ENCODE data around the gene MSI1.

MSI1 gene

DNA sequence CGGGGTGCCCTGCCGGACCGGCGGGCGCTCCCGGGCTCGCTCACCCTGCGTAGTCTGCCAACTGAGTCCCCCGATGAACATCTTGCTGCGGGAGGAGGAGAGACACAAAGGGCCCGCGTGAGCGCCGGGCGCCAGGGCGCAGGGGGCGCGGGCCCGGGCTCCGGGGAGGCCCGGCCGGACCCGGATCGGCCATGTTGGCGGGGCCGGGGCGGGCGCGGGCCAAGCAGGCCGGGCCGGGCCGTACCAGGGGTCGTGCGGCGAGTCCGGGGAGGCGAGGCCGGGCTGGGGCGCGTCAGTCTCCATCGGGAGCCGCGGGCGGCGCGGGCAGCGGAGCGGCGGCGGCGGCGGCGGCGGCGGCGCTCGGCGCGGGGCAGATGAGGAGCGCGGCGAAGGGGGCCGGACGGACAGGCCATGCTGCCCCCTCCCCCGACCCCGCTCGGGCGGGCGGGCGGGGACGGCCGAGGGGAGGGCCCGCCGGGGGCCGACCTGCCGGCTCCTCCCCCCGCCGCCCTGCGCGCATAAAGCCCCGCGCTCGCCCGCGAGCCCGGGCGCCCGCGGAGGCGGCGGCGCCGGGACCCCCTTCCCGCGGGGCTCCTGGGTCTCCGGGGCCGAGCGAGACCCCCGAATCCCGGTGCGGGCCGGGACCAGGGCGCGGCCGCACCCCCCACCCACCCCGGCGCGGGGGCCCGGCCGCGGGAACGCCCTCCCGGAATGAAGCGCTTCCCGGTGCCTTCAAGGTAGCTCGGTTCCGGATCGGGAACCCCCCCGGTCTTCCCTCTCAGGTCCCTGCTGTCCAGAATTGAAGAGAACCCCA, at the start of gene MSI1:
Gene MSI1 (minus strand): TSS at position 376 of the 814 bp plus-strand sequence. CDS start 73 bp downstream, at position 303.
- no peak for DNase-seq

DNA sequence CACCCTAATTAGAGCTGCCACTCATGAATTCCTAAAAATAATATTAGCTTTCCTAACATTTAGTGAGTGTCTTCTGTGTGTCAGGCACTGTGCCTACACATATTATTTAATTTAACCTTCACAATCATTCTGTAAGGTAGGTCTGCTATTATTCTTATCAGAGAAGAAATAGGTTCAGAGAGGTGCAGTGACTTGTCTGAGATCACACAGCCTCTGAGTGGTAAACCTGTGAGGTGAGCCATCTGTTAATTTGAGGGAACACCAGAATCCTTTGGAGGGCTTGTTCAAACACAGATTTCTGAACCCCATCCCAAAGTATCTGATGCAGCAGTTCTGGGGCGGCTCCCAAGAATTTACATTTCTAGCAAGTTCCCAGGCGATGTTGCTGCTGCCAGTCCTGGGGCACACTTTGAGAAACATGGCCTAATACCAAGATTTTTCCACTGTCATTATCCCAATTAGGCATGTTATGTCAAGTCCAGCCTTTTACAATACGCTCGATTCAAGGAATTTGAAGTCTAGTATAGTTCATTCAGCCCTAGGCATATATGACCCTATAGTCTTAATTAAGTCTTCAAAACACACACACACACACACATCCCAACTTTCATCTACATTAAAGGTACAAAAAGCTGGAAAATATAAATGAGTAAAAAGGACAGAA, 49.1 kb upstream of the MSI1 start:
- DNase-seq = no peak

DNA sequence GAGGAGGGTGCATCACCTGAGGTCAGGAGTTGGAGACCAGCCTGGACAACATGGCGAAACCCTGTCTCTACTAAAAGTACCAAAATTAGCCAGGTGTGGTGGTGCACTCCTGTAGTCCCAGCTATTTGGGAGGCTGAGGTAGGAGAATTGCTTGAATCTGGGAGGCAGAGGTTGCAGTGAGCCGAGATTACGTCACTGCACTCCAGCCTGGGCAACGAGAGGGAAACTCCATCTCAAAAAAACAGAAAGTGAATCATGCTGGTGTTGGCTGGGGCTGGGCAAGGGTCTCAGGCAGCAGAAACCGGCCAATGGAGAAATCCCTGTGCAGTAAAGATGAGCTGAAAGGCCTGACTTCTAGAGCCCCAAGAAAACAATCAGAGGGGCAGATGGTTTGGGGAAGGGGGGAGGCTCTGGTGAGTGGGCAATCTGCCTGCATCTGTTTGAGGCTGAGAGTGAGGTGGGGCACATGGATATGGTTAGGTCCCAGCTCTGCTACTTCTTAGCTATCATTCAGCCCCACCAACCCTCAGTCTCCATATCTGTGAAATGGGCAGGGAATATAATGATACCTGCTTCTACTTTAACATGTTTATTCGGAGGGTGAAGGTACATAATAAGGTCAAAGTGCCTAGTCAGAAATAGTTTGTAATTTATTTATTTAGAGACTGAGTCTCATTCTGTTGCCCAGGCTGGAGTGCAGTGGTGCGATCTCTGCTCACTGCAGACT, 47.7 kb upstream of the MSI1 start:
- no peak for DNase-seq

DNA sequence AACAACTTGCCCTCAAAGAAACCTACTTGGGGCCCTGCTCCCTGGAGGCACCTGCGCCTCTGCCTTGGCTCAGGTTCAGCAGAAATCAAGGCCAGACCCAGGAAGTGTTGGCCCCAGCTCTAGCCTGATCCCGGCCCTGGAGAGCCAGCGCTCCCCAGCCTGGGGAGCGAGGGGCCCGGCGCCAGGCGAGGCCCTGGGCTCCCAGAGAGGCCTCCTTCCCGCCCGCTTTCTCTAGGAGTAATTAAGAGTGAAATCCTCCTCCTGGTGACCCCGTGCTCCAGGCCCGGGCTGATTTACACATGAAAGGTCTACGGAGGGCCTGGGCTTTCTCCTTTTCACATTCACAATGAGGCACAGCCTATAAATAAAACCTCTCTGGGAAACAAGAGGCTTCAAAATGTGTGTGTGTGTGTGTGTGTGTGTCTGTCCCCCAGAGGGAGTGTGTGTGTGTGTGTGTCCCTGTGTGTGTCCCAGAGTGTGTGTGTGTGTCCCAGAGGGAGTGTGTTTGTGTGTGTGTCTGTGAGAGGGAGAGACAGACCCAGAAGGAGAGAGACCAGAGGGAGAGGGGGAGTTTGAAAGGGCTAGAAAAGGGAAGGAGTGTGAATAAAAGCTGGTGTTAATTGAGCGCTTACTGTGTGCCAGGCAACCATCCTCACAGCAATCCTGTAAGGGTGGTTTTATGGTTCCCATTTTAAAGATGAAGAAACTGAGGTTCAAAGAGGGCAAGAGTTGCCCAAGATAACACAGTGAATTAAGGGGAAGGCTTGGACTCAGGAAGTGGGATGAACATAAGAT, 45.1 kb upstream of the MSI1 start:
- no peak for DNase-seq

DNA sequence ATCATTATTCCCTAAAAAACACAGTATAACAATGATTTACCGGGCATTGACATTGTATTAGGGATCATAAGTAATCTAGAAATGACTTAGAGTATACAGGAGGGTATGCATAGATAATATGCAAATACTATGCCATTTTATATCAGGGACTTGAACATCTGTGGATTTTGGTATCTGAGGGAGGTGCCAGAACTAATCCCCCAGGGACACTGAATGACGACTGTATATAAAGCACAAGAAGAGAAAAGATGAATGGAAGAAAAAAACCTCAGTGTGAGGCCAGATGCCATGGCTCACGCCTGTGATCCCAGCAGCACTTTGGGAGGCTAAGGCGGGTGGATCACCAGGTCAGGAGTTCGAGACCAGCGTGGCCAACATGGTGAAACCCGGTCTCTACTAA, 43.5 kb upstream of the MSI1 start:
- no peak for DNase-seq

DNA sequence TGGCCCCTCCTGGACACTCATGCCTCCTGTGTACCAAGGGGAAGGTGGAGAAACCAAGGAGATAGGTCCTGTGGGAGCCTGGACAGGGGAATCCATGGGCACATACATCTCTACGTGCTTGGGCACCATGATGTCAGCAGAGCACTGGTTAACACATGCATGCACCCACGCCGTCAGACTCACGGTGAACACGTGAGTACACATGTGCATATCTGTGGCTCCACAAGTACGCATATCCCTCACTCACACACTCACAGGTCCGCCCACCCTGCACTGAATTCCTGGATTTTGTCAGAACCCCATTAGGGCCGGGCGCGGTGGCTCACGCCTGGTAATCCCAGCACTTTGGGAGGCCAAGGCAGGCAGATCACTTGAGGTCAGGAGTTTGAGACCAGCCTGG, 39.8 kb upstream of the MSI1 start:
- DNase-seq = no peak

DNA sequence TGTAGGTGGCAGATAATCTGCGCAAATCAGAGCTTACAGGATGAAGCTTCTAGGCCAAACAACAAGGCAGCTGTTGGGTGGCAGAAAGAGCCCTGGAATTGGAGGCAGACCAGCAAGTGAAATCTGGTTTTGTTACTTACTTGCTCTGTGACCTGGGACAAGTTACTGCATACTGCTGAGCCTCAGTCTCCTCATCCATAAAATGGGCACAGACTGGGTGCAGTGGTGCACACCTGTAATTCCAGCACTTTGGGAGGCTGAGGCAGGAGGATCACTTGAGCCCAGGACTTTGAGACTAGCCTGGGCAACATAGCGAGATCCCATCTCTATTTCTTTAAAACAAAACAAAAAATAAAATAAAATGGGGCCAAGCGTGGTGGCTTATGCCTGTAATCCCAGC, 37.6 kb upstream of the MSI1 start:
- no peak for DNase-seq

DNA sequence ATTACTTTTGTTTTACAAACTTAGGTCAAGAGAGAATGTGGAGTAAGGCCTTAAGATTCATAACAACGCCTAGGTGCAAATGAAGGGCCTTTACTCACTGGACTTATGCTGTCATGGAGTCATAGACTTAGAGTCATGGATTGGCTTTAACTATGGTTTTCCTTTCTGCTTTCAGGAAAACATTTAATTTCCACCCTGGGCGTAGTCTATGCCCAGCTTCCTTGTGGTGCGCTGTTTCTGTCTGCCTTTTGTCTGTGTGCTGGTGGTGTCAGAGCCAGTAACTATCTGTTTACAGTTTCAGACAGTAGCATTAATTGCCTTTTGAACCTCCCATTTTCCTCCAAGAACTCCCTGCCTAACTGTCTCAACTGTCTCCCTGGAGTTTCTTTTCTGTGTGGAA, 37.1 kb upstream of the MSI1 start:
- no peak for DNase-seq

DNA sequence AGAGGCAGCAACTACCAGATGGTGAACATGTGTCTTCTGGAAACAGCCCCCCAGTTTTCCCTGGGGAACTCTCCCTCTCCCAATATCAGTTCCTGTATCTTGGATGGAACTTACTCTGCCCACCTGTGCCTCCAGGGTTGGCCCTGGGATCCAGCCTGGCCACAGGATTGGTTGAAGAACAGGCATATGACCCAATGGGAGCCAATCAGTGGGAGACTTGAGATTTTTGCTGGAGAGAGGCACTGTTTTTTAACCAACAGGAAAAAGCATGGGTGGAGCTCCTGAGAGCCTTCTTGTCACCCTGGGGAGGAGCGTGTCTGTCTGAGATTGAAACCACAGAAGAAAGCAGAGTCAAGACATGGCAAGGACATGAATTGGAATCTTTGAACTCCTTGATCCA, 35.3 kb upstream of the MSI1 start:
- no peak for DNase-seq

DNA sequence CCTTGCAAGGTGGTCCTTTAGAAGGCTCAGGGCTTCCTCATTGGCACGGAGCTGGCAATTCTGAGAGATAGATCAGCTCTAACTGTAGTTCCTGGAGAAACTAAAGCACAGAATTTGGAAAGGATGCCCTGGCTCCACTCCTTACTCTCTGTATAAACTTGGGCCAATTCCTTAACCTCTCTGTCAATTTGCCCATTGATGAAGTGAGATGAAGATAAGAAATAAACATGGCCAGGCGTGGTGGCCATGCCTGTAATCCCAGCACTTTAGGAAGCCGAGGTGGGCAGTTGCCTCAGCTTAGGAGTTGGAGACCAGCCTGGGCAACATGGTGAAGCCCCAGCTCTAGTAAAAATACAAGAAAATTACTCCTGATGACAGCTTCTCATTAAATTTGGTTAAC, 34.9 kb upstream of the MSI1 start:
- no peak for DNase-seq

DNA sequence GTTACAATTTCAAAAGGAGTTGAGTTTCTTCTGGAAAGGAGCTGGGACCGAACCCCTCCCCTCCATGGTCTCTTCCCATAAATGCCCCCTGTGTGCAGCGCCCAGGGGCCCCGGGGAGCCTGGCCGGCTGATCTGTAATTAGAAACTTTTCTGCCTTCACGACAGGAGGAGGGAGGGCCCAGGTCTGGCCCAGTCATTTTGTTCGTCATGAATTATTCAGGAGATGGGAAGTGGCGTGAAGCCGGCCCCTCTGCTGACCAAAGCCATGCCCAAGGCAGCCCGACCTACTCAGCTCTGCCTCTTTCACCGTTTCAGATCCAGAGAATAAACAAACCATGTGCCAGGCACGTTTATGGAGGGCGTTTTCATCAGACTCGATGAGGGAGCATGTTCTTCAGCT, 33.3 kb upstream of the MSI1 start:
- no peak for DNase-seq

DNA sequence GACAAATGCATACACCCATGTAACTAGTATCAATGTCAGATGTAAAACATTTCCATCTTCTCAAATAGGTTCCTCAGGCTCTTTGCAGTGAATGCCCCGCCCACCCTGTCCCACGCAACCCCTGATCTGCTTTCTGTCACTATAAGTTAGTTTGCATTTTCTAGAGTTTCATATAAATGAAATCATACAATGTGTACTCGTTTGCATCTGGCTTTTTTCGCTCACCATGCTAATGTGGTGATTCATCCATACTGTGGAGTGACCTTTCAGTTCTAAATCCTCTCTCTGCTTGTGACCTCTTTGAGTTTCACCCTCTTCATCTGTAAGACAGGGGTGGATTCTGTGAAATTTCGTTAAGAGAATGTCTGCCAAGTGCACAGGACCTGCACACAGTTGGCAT, 30.6 kb upstream of the MSI1 start:
- no peak for DNase-seq

DNA sequence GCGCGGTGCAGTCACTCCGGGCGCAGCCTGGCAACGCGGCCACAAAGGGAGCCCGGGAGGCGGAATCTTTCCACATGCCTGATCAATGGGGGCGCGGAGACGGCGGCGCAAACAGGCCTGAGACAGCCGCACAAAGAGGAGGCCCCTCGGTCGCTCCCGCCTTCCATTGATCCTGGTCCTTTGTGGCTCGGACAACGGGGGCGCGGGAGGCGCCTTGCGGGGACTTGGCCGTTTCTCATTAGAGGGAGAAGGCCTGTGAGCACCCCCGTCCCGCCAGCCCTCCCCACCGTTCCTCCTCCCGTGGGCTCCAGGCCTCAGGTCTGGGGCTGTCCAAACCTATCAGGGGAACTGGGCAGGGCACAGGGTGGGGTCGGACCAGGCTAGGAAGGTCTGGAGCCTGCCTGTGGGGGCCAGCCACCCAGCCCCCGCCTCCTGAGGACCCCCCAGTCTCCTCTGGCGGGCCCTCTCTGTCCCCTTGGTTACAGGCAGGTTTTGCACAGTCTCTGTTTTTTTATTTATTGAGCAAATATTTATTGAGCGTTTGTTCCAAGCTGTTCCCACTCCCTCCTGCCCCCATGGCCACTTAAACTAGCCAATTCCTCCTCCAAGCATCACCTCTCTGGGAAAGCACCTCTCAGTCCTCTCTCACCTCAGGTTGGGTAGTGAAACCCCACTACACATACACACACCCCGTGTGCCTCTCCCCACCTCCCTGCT, 29.0 kb upstream of the MSI1 start:
- no peak for DNase-seq

DNA sequence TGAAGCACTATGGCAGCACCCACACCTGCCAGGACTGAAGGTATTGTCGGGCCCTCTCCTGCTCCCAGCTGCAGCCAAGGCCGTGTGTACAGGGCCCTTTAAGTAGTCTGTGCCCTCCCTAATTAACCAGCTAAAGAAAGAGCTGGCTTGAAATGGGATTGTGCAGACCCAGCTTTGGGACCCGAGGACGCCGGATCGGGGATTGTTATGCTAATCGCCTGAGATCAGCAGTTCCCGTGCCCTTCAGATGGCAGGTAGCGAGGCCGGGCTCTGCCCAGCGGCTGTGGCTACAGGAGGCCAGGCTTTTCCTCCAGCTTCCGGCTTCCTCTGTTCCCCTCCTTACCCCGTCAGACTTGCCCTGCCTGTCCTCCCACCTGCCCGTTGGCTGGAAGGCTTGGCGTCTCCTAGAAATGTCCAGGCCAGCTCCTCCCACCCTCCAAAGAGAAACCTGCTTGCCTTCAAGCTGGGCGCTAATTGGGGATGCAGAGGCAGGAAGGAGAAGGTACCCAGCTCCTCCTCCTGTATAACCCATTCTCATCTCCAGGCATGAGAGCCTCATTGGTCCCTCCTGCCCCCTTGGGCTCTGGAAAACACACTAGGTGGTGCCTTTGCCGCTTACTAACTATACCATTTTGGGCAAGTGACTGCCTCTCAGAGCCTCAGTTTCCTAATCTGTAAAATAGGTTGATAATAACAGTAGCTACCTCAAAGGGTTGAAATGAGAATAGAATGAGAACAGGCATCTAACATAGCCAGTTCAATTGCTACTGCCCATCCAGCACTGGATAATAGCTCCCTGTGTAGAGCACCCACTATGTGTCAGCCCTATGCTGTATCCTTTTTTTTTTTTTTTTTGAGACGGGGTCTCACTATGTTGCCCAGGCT, 25.8 kb upstream of the MSI1 start:
- peak; percentile 81 for DNase-seq

DNA sequence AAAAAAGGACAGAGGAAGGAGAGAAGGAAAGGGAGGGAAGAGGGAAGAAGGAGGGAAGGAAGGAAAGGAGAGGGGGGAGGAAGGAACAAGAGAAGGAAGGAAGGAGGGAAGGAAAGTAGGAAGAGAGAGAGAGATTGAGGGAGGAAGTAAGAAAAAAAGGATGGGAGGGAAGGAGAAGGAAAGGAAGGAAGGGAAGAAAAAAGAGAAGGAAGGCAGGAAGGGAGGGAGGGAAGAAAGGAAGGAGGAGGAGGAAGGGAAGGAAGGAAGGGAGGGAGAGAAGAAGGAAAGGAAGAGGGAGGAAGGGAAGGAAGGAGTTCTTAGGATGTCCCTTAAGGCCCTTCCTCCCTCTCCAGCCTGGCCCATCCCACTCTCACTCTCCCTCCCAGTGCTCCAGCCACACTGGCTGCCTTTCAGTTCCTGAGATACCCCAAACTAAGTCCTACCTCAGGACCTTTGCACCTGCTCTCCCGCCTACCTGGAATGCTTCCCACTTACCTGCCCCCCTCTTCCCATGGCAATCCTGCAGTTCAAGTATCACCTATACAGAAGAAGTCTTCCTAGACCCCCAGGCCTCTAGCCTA, 21.7 kb upstream of the MSI1 start:
- DNase-seq = no peak

DNA sequence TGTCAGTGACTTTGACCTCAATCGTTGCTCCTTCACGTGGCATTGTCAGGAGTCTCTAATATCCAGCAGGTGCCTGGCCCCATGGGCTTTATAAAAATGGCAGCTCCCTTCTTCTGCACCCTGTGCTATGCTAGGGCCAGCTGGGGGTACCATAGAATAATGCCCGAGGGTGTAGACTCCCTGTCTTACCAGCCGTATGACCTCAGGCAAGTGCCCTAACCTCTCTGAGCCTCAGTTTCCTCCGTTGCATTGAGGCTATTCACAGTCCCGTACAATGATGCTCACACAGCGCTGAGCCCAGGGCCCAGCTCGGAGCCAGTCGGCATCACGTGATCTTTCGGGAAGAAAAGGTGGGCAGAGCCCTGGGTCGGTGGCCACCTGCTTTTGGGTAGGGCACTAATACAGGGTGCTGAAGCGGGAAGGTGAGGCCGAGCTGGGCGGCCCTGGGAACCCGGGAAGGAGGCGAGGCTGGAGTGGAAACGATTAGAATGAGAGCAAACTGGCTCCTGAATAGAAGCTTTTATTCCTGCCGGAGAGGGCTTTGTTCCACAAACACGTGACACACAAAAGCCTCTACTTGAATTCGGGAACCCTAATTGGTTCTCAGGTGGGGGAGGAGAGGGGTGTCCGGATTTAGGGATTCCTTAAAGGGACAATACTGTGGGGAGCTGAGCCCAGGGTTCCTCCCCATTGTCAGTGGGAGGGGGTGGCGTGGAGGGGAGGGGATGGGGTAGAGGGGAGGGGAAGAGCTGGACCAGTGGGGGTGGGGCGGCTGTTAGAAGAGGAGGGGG, 19.9 kb upstream of the MSI1 start:
- peak; percentile 76 for DNase-seq

DNA sequence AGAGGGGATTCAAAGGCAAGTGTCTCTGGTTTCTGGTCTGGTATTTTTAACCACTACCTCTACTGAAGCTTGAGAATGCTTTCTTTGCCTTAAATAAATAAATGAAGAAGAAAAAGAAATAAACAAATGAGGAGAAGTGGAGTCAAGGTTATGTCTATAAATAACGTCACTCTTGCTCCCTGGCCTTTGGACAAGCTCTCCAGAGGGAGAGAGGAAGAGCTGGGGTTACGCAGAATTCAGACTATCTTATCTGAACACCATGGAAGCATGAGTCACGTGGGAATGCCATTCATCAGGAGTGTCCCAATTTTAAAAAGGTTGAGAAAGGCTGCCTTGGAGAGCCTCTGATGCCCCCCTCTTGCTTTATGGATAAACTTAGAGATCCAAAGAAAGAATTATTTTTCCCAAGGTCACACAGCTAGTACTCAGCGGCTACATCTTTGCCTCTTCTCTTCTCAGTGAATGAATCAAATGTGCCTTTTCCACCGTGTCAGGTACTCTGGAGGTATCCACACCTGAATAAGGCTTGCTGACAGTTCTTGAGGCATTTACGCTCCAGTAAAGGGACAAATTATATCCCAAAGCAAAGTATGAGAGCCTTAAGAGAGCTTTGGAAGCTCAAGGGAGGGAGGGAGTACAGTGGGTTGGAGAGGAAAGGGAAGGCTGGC, 12.9 kb upstream of the MSI1 start:
- DNase-seq = no peak

DNA sequence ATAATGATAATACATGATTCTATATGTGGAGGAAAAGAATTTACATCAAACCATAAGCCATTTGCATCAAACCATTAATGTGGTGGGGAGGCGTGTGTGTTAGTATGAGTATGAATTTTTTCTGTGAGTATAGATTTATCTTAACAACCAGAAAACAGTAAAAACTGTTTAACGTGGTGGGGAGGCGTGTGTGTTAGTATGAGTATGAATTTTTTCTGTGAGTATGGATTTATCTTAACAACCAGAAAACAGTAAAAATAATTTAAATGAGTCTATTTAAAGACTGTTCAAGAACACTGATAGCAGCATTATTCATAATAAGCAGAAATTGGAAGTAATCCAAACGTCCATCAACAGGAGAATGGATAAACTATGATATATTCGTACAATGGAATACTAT, 9.1 kb upstream of the MSI1 start:
- DNase-seq = no peak

DNA sequence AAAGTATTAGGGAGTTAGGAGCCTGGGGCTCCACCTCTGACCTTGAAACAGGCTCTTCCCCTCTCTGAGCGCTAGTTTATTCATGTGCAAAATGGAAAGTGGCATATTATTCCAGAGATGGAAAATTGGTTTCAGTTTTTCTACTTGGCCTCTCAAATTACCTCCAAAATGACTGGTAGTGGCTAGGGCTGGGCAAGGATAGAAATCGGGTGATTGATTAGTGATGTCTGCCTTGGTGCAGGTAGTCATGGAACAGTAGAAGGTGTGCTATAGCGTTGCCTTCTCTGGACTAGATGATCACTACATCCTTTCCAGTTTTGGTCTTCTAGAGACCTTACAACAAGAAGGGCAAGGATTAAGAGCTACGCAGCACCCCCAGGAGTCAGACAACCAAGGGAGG, 8.6 kb upstream of the MSI1 start:
- DNase-seq = no peak

Measured in DMS79 treated with DMSO at 0.1 percent for 48 hours (cell line).